ENCODE results near the gene WDR90.

The WDR90 gene

DNA sequence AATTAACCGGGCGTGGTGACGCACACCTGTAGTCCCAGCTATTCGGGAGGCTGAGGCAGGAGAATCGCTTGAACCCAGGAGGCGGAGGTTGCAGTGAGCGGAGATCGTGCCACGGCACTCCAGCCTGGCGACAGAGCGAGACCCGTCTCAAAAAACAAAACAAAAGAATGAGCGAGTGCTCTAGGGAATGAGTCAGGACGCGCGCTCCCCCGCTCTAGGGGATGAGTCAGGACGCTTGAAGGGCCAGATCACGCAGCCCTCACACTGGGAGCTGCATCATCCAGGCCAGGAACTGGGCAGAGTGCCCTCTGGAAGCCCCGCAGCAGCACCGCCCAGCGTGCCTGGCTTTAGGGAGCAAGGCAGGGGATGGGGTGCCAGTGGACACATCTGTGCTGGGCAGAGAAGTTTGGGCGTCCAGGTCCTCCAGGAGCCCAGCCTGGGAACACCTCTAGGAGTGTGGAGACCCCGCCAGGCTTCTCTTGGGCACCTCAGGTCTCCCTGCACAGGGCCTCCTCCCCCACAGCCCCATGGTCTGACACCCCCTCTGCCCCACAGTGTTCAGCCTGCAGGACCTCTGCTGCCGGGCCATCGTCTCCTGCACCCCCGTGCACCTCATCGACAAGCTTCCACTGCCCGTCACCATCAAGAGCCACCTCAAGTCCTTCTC is 22.2 kb upstream of the WDR90 start:
- no peak for DNase-seq (ENCODE audit: low spot score)

DNA sequence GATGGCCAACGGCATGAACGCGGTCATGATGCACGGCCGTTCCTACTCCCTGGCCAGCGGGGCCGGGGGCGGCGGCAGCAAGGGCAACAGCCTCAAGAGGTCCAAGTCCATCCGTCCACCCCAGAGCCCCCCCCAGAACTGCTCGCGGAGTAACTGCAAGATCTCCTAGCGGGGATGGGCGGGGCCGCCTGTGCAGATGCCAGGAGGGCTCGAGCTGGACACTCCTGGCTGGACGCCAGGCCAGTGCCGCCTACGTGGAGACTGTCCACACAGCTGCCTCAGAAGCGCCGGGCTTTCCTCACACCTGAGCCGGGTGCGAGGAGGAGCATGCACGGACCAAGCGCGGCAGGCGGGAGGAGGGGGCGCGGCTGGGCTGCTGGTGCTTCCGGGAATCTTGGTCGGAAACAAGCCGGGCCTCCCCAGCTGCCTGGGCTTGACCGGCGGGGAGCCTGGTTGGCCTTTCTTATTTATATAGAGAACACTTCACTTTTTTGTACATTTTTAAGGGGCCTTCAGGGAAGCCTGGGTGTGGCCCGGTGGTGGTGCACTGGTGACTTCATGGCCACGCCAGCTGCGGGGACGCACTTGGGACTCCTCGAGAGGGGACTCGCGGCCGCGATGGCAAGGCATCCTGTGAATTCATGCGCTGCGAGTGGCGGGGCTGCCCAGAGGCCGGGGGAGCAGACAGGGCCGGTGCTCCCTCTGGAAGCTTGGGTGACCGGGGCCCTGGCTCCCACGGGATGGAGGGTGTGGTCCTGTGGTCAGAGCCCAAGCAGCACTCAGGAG is 21.5 kb upstream of the WDR90 start:
- DNase-seq (ENCODE audit: low spot score): no peak

DNA sequence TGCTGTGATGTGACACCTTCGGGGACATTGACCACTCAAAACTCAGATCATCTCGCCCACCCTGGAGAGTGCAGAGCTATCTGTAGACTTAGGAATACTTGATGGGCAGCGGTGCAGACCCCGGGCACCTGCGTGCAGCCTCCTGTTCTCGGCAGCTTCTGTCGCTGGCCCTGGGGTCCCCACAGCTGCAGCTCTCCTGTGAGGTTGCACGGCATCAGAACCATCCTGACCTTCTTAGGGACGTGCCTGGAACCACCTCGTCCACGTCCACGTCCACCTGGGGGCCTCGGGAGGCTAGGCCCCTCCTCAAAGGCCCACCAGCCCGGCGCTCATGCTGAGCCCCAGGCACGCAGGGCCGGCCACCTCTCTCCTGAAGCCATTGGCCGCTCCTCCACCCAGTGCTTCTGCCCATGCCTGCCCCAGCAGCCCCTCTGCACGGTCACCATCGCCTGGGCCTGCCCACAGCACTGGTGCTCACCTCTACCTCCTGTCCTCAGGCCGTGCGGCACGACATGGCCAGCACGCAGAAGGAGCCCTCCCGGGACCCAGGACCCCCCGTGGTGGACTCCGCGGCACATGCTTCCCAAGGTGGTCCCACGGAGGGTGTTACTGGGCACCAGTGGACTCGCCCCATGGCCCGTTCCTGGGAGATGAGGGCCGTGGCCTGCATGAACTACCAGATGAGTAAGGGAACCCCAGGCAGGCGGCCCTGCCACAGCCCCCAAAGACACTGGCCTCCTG is 20.7 kb upstream of the WDR90 start:
- DNase-seq (ENCODE audit: low spot score): no peak

DNA sequence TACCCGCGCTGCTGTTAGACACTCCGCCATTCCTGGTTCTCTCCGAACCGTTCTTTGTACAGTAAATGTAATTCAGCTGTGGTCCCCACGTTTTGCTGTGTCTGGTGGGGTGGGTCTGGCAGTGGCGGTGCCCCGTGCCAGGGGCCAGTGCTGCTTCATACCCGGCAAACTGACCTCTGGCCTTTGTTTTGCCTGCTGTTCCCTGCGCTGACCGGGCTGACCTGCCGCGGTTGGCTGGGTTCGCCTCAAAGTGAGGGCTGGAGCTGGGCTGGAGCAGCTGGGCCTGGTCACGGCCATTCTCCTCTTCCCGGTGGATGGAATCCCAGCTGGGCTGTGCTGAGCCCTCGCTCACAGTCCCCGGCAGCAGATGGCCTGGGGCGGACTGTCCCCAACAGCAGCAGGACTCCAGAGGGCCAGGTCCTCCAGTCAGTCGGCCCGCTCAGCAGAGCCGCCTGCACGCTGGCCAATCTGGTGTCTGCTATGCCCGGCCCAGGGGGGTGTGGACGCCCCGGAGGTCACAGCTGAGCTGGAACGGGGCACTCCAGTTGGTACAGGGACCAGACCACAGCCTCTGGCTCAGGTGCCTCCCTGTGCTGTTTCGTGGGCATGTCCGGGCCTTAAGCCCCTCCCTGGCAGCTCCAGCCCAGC is 19.9 kb upstream of the WDR90 start:
- DNase-seq (ENCODE audit: low spot score): no peak

DNA sequence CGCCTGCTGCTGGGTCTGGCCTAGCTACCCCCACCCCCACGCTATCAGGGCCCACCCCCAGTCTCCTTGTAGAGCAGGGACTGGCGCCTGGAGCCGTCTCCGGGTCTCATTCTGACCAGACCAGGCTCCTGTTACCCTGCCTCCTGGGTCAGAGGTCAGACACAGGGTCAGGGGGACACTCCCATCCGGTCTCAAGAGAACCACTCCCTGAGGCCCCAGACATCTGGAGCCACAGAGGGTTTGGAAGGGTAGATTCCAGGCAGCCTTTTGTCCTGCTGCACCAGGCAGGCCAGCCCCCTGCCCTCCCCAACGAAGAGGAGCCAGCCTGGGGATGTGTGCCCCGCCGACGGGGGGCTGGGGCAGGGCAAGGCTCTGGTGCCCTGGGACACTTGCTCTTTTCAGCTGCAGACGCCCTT is 19.3 kb upstream of the WDR90 start:
- DNase-seq (ENCODE audit: low spot score): no peak

DNA sequence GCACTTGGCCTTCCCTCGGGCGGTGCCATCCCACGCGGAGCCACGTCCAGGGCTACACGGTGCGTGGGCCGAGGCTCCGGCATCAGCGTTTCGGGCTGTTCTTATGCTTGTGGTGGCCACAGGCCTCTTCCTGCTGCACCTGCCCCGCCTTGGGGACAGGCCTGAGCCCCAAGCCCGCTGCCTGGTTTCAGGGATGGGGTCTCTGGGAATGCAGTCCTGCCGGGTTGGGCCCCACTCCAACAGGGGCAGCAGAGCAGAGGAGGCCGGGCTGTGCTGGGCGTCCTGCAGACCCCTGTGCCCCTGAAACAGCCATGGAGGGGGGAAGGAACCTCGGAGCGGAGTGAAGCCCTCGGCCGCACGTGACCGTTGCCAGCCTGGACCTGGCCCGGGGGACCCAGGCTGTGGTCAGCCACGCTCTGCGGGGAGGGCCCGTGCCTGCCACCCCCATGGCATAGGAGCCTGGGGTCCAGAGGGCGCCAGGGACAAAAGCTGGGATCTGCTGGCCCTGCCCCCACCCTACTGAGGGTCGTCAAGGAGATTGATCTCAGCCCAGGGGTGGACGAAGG is 18.8 kb upstream of the WDR90 start:
- DNase-seq (ENCODE audit: low spot score): no peak

DNA sequence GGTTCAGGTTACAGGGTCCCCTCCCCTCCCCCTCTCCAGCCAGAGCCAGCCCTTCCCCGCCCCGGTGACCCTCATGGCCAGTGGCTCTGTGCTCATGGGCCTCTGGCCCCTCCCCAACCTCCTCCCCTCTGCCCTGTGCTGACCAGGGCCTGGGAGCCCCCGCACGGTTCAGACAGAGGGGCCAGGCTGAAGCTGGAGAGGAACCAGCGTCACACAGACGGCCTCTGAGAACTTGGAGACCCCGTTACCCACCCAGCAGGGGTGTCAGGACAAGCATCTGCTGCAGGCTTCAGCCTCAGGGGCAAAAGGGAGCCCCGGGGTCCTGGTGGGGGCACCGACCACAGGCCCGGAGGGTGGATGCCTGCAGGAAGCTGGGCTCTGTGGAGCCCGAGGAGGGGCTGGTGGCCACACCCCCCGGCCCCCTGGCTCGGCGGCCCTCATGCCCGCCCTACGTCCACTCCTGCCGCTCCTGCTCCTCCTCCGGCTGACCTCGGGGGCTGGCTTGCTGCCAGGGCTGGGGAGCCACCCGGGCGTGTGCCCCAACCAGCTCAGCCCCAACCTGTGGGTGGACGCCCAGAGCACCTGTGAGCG is 18.3 kb upstream of the WDR90 start, which contains the start of gene WFIKKN1:
TSS of gene WFIKKN1 (plus strand) at position 171 of the 591 bp plus-strand sequence. CDS start at position 440, 269 bp downstream.
- DNase-seq (ENCODE audit: low spot score): no peak

DNA sequence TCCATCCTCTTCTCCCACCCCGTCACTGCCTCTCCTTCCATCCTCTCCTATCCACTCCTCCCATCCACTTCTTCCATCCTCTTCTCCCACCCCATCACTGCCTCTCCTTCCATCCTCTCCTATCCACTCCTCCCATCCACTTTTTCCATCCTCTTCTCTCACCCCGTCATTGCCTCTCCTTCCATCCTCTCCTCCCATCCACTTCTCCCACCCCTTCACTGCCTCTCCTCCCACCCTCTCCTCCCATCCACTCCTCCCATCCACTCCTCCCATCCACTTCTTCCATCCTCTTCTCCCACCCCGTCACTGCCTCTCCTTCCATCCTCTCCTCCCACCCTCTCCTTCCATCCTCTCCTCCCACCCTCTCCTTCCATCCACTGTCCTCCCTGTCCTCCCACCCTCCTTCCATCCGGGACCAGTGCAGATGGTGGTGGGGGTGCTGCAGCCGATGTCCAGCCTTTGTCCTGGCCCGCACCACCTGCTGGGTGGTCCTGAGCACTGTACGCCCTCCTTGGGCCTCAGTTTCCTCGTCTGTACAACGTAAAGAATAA is 17.3 kb upstream of the WDR90 start:
- DNase-seq (ENCODE audit: low spot score): no peak

DNA sequence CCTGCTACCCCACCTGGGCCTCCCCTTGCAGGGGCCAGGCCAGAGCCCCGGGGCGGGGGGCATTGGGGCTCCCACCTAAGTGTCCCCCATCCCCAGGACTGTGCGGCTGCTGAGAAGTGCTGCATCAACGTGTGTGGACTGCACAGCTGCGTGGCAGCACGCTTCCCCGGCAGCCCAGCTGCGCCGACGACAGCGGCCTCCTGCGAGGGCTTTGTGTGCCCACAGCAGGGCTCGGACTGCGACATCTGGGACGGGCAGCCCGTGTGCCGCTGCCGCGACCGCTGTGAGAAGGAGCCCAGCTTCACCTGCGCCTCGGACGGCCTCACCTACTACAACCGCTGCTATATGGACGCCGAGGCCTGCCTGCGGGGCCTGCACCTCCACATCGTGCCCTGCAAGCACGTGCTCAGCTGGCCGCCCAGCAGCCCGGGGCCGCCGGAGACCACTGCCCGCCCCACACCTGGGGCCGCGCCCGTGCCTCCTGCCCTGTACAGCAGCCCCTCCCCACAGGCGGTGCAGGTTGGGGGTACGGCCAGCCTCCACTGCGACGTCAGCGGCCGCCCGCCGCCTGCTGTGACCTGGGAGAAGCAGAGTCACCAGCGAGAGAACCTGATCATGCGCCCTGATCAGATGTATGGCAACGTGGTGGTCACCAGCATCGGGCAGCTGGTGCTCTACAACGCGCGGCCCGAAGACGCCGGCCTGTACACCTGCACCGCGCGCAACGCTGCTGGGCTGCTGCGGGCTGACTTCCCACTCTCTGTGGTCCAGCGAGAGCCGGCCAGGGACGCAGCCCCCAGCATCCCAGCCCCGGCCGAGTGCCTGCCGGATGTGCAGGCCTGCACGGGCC is 16.5 kb upstream of the WDR90 start:
- no peak for DNase-seq (ENCODE audit: low spot score)

DNA sequence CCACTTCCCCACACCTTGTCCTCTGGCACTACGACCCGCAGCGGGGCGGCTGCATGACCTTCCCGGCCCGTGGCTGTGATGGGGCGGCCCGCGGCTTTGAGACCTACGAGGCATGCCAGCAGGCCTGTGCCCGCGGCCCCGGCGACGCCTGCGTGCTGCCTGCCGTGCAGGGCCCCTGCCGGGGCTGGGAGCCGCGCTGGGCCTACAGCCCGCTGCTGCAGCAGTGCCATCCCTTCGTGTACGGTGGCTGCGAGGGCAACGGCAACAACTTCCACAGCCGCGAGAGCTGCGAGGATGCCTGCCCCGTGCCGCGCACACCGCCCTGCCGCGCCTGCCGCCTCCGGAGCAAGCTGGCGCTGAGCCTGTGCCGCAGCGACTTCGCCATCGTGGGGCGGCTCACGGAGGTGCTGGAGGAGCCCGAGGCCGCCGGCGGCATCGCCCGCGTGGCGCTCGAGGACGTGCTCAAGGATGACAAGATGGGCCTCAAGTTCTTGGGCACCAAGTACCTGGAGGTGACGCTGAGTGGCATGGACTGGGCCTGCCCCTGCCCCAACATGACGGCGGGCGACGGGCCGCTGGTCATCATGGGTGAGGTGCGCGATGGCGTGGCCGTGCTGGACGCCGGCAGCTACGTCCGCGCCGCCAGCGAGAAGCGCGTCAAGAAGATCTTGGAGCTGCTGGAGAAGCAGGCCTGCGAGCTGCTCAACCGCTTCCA is 15.7 kb upstream of the WDR90 start:
- DNase-seq (ENCODE audit: low spot score): no peak

DNA sequence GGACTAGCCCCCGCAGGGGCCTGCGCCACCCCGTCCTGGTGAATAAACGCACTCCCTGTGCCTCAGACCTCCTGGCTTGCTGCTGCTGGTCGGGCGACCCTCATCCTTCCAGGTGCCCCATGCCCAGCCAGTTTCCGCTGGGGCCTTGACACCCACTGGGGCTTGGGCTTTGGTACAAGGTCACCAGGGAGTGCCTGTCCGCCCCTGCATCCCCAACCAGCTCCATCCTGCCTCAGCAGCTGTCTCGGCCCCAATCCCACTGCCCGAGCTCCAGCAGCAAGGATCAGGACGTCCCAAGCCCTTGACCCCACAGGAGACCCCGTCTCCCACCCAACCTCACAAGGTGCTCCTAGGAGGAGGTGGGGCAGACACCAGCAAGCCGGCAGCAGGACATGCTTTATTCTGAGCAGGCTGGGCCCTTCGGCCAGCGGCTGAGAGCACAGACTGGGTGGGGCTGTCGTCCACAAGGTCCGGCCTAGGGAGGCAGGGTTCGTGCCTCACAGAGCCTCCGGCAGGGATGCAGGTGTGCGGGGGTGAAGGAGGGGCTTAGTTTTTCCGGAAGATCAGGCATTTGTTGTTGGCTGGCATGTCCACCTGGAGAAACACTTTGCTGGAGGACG is 15.0 kb upstream of the WDR90 start:
- DNase-seq (ENCODE audit: low spot score): no peak

DNA sequence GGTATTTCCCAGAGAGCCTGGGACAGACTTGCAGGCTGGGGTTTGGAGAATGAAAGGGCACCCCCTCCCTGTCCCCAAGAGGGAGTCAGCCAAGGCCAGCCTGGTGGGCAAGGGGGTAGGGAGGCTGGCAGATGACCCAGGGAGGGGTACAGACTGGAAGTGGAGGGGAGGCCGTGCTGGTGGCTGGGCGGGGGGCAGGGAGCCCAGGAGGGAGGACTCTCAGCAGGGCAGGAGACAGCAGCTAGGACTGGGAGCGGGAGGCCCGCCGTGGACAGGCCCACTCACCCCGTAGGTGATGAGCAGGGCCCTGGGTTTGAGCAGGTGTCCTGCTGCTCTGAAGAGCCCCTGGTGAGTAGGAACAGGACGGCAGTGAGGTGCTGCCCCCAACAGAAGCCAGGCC is 14.2 kb upstream of the WDR90 start:
- DNase-seq (ENCODE audit: low spot score): no peak

DNA sequence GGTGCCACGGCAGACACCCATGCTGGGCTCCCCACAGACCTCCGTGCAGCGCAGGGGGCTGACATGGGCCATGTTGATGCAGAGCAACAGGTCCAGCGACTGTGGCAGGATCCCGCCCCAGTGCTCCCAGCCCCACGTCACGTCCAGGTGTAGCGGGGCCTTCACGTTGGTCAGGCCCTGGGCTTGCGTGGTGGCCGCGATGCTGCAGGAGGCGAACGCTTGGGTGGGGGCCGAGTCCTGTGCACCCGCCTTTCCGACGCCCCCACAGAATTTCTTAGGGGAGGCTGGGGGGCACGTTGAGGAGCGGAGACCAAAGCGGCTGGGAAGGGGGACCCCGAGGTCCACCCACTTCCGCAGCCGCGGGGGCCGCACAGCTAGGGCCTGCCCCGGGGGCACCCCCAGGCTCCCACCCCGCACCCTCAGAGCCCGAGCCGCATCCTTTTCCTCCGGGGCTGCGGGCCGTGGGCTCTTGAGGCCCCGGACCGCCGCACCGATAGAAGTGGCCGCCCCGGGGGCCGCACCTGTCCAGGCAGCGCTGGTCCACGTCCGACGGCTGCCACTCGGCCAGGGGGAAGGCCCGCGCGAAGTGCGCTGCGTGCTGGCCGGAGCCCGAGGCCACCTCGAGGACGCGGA is 13.5 kb upstream of the WDR90 start:
- no peak for DNase-seq (ENCODE audit: low spot score)

DNA sequence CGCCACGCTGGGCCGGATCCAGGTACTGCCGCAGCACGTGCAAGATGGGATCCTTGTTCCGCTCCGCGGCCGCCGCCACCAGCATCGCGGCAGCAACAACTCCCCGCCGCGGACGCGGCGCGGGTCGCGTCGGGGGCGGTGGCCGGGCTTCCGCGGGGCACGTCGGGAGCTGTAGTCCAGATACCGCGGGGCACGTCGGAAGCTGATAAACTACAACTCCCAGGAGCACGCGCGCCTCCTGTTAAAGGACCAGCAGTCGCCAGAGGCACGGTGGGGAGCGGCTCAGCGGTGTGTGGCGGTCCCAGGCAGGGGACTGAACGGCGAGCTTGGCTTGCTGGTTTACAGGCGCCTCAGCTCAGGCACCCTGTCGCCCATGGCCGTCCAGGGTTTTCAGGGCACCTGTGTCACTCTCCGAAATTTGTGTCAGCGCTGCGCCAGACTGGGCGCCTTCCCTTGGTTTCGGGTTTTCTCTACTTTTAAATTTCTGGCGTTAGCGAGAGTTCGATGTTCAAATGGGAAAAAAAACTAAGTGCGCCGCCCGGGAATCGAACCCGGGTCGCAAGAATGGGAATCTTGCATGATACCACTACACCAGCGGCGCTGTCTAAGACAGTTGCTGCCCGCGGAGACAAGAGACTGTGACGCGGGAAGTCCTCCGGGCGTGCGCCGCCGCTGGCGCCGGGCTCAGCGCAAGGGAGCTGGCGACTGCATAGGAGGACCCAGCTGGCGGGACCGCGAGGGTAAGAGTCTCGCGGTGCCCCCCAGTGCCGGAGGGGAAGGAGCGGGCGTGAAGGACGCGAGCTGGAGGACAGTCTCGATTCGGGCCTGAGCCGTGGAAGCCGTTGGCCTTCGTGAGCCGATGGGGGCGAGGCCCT is 12.7 kb upstream of the WDR90 start, which contains the start of gene METTL26:
TSS of gene METTL26 (minus strand) at position 100 of the 875 bp plus-strand sequence. CDS start at position 85, 15 bp downstream.
- DNase-seq (ENCODE audit: low spot score): peak; percentile 94

DNA sequence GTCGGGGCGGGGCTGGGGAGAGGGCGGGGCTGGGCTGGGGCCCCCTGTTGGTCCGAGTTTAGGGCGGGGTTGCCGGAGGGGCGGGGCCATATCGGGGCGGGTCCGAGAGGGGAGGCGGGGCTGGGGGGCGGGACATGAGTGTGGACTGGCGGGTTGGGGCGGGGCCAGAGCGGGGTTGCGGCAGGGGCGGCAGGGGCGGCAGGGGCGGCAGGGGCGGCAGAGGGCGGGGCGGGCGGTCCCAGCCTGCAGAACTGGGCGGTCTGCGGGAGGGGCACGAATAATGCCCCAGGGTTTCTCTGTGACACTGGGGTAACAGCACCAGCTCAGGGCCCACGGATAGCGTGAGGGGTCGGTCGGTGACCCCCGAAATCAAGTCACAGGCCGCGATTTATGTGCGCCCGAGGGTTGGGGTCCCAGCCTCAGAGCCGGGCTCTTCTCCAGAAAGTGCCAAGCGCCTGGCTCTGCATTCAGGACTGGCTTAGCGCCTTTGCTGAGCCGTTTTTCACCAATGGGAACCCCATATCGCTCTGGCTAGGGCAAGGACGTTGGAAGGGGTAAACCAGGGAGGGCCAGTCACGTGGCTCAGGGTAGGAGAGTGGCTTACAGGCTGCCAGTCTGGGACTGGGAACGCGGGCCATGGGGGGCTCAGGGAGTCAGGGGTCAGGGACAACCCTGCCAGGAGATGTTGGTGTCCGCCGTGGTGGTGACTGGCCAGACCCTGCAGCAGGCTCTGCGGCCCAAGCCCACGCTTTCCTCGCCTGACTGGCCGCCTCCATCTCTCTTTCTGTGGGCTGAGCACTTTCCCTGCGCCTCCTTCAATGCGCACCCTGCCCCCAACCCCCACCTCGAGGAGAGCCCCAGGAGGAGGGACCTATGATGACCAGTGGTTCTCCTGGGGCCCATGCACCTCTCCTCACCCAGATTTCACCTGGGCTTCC is 11.8 kb upstream of the WDR90 start:
- DNase-seq (ENCODE audit: low spot score): peak; percentile 94

DNA sequence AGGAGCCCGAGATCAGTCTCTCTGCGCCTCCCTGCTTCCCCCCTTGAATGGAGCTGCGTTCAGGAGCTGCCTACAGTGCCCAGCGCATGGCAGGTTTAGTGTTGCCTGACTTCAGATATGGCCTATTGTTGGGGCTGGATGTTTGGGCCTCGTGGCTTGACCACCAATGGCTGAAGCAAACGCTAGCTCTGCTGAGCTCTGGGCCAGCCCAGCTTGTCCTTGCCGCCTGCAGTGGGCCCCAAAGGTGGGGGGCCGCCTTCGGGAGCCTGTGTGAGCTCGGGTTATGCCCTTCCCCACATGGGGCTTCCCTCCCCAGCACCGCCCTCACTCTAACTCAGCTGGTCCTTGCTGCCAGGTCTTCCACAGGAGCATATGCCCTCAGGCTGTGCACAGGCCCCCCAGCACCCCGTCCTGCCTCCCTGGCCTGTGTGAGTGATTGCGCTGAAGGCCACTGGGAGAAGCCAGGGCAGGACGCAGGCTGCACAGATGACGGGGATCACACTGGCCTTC is 11.1 kb upstream of the WDR90 start:
- no peak for DNase-seq (ENCODE audit: low spot score)
